H1 (cell line): ENCODE measurements around the gene ZNF516. TPM values are rescaled to one million over a fixed set of nuclear protein-coding genes. Genes with fewer than 3 reads are reported as not detected.

Experiments used
- CTCF ChIA-PET: fragments of 300-600 bp; sonication (Branson Sonifier 250); formaldehyde crosslinking; loops from one replicate; lab custom pipeline; 2021; ENCODE audit not compliant: partially characterized antibody; lab: Charles Lee
- POLR2A ChIA-PET: fragments of 300-600 bp; sonication (Branson Sonifier 250); formaldehyde crosslinking; loops from one replicate; lab custom pipeline; 2021; ENCODE audit warnings: inconsistent platforms; ENCODE audit not compliant: partially characterized antibody; lab: Charles Lee
- DNase-seq, 2 experiments: peaks; one replicate each; pipeline versions ENCODE4 v3.0.0 to v3.0.0-alpha.2; 2010 to 2022; ENCODE audit warnings: low spot score in 2 of 2, low read depth in 1 of 2, mixed read lengths in 1 of 2
- FAIRE-seq: peaks from 2 replicates; lab custom pipeline; 2011; peaks lifted over from hg19 to GRCh38; lab: Jason Lieb, UNC
- H2AFZ ChIP-seq: 2 replicates; pipeline ENCODE4 v1.8.1; 2012; ENCODE audit warnings: low read length, inconsistent platforms
- H2AK5ac ChIP-seq: 2 replicates; pipeline ENCODE4 v1.6.1; 2013; ENCODE audit warnings: low read depth, low read length
- H2BK120ac ChIP-seq: replicated peaks from 2 replicates; pipeline ENCODE3; 2013; ENCODE audit warnings: low read depth, low read length, inconsistent platforms
- H2BK12ac ChIP-seq: 2 replicates; pipeline ENCODE4 v1.6.1; 2013; ENCODE audit warnings: low read depth, low read length
- H2BK15ac ChIP-seq: 2 replicates; pipeline ENCODE4 v1.6.1; 2013; ENCODE audit warnings: low read length
- H2BK20ac ChIP-seq: 2 replicates; pipeline ENCODE4 v1.6.1; 2013; ENCODE audit warnings: low read length
- H2BK5ac ChIP-seq: 2 replicates; pipeline ENCODE4 v1.6.1; 2013; ENCODE audit warnings: low read depth, low read length
- H3K14ac ChIP-seq: 2 replicates; pipeline ENCODE4 v1.6.1; 2013; ENCODE audit warnings: inconsistent platforms; ENCODE audit not compliant: insufficient read length
- H3K18ac ChIP-seq: 2 replicates; pipeline ENCODE4 v1.6.1; 2013; ENCODE audit warnings: low read length; ENCODE audit errors: extremely low read depth
- H3K23ac ChIP-seq: 2 replicates; pipeline ENCODE4 v1.6.1; 2013; ENCODE audit warnings: inconsistent platforms; ENCODE audit not compliant: insufficient read length
- H3K23me2 ChIP-seq: 2 replicates; pipeline ENCODE4 v1.6.1; 2013; ENCODE audit warnings: low read depth, low read length
- H3K27ac ChIP-seq: 2 replicates; pipeline ENCODE4 v1.6.1; 2011; ENCODE audit warnings: low read depth, low read length, inconsistent platforms
- H3K27me3 ChIP-seq, 4 experiments: replicated peaks in 1 of 4; 1 replicate in 1 of 4; 2 replicates in 3 of 4; pipeline versions ENCODE4 v1.6.1 to v1.8.1; 2011 to 2013; ENCODE audit warnings: low read length in 3 of 4, mild to moderate bottlenecking in 3 of 4, inconsistent platforms in 2 of 4, mixed read lengths in 2 of 4, moderate library complexity in 1 of 4; ENCODE audit not compliant: control insufficient read depth in 3 of 4, insufficient read depth in 3 of 4; ENCODE audit errors: extremely low read depth in 1 of 4
- H3K36me3 ChIP-seq, 4 experiments: 2 replicates each; pipeline versions ENCODE4 v1.6.1 to v1.8.1; 2011 to 2013; ENCODE audit warnings: mild to moderate bottlenecking in 4 of 4, low read length in 3 of 4, moderate library complexity in 2 of 4, control low read depth in 1 of 4, inconsistent platforms in 1 of 4; ENCODE audit not compliant: insufficient read depth in 4 of 4, control insufficient read depth in 2 of 4
- H3K4ac ChIP-seq: replicated peaks from 2 replicates; pipeline ENCODE3; 2013; ENCODE audit warnings: low read length, low read depth, mixed read lengths, inconsistent platforms; ENCODE audit not compliant: insufficient read length
- H3K4me1 ChIP-seq, 4 experiments: replicated peaks in 1 of 4; 1 replicate in 1 of 4; 2 replicates in 3 of 4; pipeline versions ENCODE4 v1.6.1 to v1.8.1; 2011 to 2013; ENCODE audit warnings: low read length in 3 of 4, inconsistent platforms in 2 of 4, mixed read lengths in 1 of 4; ENCODE audit not compliant: insufficient read depth in 4 of 4, control insufficient read depth in 3 of 4
- H3K4me2 ChIP-seq, 2 experiments: 2 replicates each; pipeline versions ENCODE4 v1.6.1 to v1.8.1; 2011 to 2013; ENCODE audit warnings: low read depth in 2 of 2, low read length in 2 of 2, control low read depth in 1 of 2, inconsistent platforms in 1 of 2, mild to moderate bottlenecking in 1 of 2; ENCODE audit not compliant: insufficient read depth in 1 of 2
- H3K4me3 ChIP-seq, 4 experiments: fragments of 200-600, 300-600 bp in 1 of 4; sonication (generic), shearing (Covaris generic), sonication (Bioruptor Twin) in 1 of 4; 2 replicates each; pipeline versions ENCODE4 v1.5.1 to v1.8.1; 2011 to 2016; ENCODE audit warnings: low read length in 4 of 4, low read depth in 3 of 4, control low read depth in 2 of 4, inconsistent platforms in 2 of 4, mild to moderate bottlenecking in 2 of 4, mixed read lengths in 1 of 4, moderate library complexity in 1 of 4; ENCODE audit not compliant: insufficient read depth in 2 of 4; ENCODE audit errors: extremely low read depth in 1 of 4
- H3K56ac ChIP-seq: replicated peaks from 2 replicates; pipeline ENCODE3; 2013; ENCODE audit warnings: low read depth, mild to moderate bottlenecking, mixed read lengths, low read length, inconsistent platforms; ENCODE audit not compliant: insufficient read length
- H3K79me1 ChIP-seq: 2 replicates; pipeline ENCODE4 v1.6.1; 2013; ENCODE audit warnings: low read depth, low read length, control low read depth
- H3K79me2 ChIP-seq, 2 experiments: 2 replicates each; pipeline versions ENCODE4 v1.6.1 to v1.8.1; 2012 to 2013; ENCODE audit warnings: low read length in 2 of 2, mild to moderate bottlenecking in 2 of 2, inconsistent platforms in 1 of 2; ENCODE audit not compliant: insufficient read depth in 2 of 2, control insufficient read depth in 1 of 2
- H3K9ac ChIP-seq, 4 experiments: replicated peaks in 1 of 4; 1 replicate in 1 of 4; 2 replicates in 3 of 4; pipeline versions ENCODE4 v1.6.1 to v1.8.1; 2011 to 2013; ENCODE audit warnings: low read depth in 3 of 4, low read length in 3 of 4, control low read depth in 2 of 4, mild to moderate bottlenecking in 2 of 4, moderate library complexity in 2 of 4, inconsistent platforms in 1 of 4; ENCODE audit errors: extremely low read depth in 1 of 4
- H3K9me3 ChIP-seq, 2 experiments: 2 replicates each; pipeline versions ENCODE4 v1.6.1 to v1.8.1; 2012 to 2013; ENCODE audit warnings: mild to moderate bottlenecking in 2 of 2, moderate library complexity in 2 of 2, control low read depth in 1 of 2, inconsistent platforms in 1 of 2, low read depth in 1 of 2, low read length in 1 of 2, mixed read lengths in 1 of 2; ENCODE audit not compliant: insufficient read depth in 2 of 2
- H4K20me1 ChIP-seq, 2 experiments: replicated peaks in 1 of 2; 2 replicates each; pipeline versions ENCODE3 to v1.8.1; 2011 to 2013; ENCODE audit warnings: inconsistent platforms in 2 of 2, low read length in 2 of 2, mild to moderate bottlenecking in 1 of 2; ENCODE audit not compliant: insufficient read depth in 2 of 2, control insufficient read depth in 1 of 2
- H4K5ac ChIP-seq: 2 replicates; pipeline ENCODE4 v1.6.1; 2013; ENCODE audit warnings: low read length, low read depth, mixed read lengths, inconsistent platforms; ENCODE audit not compliant: insufficient read length
- H4K8ac ChIP-seq: 2 replicates; pipeline ENCODE4 v1.8.0; 2013; ENCODE audit warnings: mild to moderate bottlenecking, moderate library complexity, low read length, inconsistent platforms; ENCODE audit not compliant: insufficient read depth; ENCODE audit errors: extremely low read depth
- H4K91ac ChIP-seq: replicated peaks from 2 replicates; pipeline ENCODE3; 2013; ENCODE audit warnings: low read length, mixed read lengths, inconsistent platforms; ENCODE audit not compliant: insufficient read length
- CHD2 ChIP-seq: IDR thresholded peaks from 2 replicates; pipeline ENCODE4 v1.6.1; 2012; ENCODE audit warnings: low read length, improper control_type of control experiment
- CREB1 ChIP-seq: IDR thresholded peaks from 2 replicates; pipeline ENCODE4 v1.6.1; 2012; ENCODE audit warnings: inconsistent platforms
- EP300 ChIP-seq, 2 experiments: IDR thresholded peaks; 1 replicate in 1 of 2; 2 replicates in 1 of 2; pipeline ENCODE4 v1.6.1; 2011 to 2012; ENCODE audit warnings: low read depth in 2 of 2, low read length in 2 of 2, mild to moderate bottlenecking in 2 of 2, borderline replicate concordance in 1 of 2, inconsistent platforms in 1 of 2, moderate library complexity in 1 of 2
- GABPA ChIP-seq: IDR thresholded peaks from 2 replicates; pipeline ENCODE4 v1.6.1; 2011; ENCODE audit warnings: mild to moderate bottlenecking, low read length, moderate library complexity, borderline replicate concordance; ENCODE audit not compliant: insufficient read depth
- POLR2A ChIP-seq, 2 experiments: IDR thresholded peaks; 1 replicate in 1 of 2; 2 replicates in 1 of 2; pipeline ENCODE4 v1.6.1; 2011; ENCODE audit warnings: low read depth in 2 of 2, low read length in 2 of 2, mild to moderate bottlenecking in 2 of 2; ENCODE audit errors: control extremely low read depth in 1 of 2
- TAF7 ChIP-seq: optimal IDR thresholded peaks from 2 replicates; pipeline ENCODE3; 2011; ENCODE audit warnings: low read depth, mild to moderate bottlenecking, inconsistent platforms, low read length, moderate library complexity, borderline replicate concordance
- WGBS, 2 experiments: shearing (Covaris generic) in 1 of 2; methylation state at CpG; one replicate each; pipeline versions ENCODE4 v1.1.6 to v1.1.7; 2013 to 2015; ENCODE audit warnings: low lambda C conversion rate in 2 of 2, mixed read lengths in 2 of 2, inconsistent platforms in 1 of 2, low coverage in 1 of 2, missing lambda C conversion rate in 1 of 2; ENCODE audit not compliant: insufficient replicate concordance in 2 of 2, insufficient coverage in 1 of 2, insufficient read length in 1 of 2; ENCODE audit errors: extremely low coverage in 1 of 2, missing lambda C conversion rate in 1 of 2; 5-methylcytosine and 5-hydroxymethylcytosine counted together
- polyA plus RNA-seq, 7 experiments: library from polyadenylated mRNA; depleted of rRNA in 3 of 7; stranded (reverse) in 5 of 7; unstranded in 2 of 7; fragments of >200 nt in 5 of 7; fragments of 200-250 nt in 2 of 7; gene quantifications; 1 replicate in 5 of 7; 2 replicates in 1 of 7; 4 replicates in 1 of 7; pipeline versions ENCODE4 v1.2.1 to v1.2.3, GENCODE V29; 2011 to 2013; ENCODE audit warnings: missing spikeins in 2 of 7, mixed read lengths in 2 of 7
- total RNA-seq: library from RNA; stranded (reverse); fragmentation: NEBNext Ultra II Directional; extraction: Animal tissue kit (Norgen Biotek cat#: 25700); gene quantifications from 2 replicates; pipeline ENCODE4 v1.2.1, GENCODE V29; 2021

ZNF516 gene
- total and polyA plus RNA-seq, 2 of the 8 experiments (the other 6 are each of a cell fraction or from before 2014, with no cell fraction given): 7.3 to 17.0 TPM

DNA sequence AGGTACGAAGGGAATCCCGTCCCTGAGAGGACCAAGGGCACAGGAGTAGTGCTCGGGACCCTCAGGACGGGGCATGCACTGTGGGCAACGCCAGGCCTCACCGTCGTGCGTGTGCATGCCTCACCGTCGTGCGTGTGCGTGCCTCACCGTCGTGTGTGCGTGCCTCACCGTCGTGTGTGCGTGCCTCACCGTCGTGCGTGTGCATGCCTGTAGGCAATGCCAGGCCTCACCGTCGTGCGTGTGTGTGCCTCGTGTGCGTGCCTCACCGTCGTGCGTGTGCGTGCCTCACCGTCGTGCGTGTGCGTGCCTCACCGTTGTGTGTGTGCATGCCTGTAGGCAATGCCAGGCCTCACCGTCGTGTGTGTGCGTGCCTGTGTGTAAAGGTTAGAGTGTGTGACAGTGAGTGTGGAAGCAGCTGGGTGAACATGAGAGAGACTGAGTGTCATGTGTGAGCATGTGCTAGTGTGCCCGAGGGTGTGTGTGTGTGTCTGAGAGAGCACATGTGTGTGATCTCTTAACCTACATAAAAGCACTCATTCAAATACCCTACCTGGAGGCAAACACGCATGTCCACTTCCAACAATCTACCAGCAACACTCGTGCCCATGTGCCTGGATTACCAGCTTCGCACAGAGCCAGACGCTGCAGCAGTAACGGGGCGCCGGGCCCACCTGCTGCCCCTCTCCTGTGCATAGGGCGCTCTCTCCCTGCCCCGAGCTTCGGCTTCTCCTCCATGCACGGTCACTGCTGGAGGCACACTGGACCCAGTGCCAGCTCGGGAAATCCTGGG, 36.3 kb downstream of the ZNF516 start:
- no peak overlapping the region for H3K4me3 ChIP-seq
- 0 out of 2 replicates have a peak overlapping the region, but pooled peaks have one; percentile 77 for H2BK15ac ChIP-seq
- no peak overlapping the region for H2AFZ ChIP-seq
- no peak overlapping the region for H3K4ac ChIP-seq
- no peak overlapping the region for H3K18ac ChIP-seq
- H3K27me3 ChIP-seq: peaks cover 0 to 2% (median 0%) of the 10 kb centered on the region in 4 experiments; a peak in 2 of 7 replicates
- no peak overlapping the region for H3K14ac ChIP-seq
- no peaks in the 10 kb centered on the region for H3K23me2 ChIP-seq
- no peak for TF ChIP-seq TAF7
- TF ChIP-seq EP300 (IDR thresholded peaks at IDR 0.05; ENCODE audit: borderline replicate concordance in 1 of 2, low read depth in 2 of 2, low read length in 2 of 2): no peak
- no peak for TF ChIP-seq GABPA
- TF ChIP-seq CHD2: no peak
- TF ChIP-seq CREB1: no peak
- no peak for TF ChIP-seq POLR2A (IDR thresholded peaks at IDR 0.05; ENCODE audit: control extremely low read depth in 1 of 2, low read depth in 2 of 2, low read length in 2 of 2)
- no peak overlapping the region for H3K56ac ChIP-seq
- peaks cover 0 to 10% of the 10 kb centered on the region in 2 experiments; a peak in 1 of 4 replicates for H3K79me2 ChIP-seq
- peak overlapping the region; percentile 94 for H2AK5ac ChIP-seq
- H3K4me1 ChIP-seq: peaks cover 0 to 6% (median 5%) of the 10 kb centered on the region in 4 experiments; a peak in 3 of 7 replicates
- H4K5ac ChIP-seq: no peak overlapping the region
- WGBS, 2 experiments: 94% methylated on average over 51 of the region's 51 CpGs; no CpG with 5 or more reads in 1 of the 2 experiments
- FAIRE-seq: no peak
- H3K27ac ChIP-seq: no peak overlapping the region
- H4K8ac ChIP-seq: peak overlapping the region; percentile 19; the same call in 1 of the 2 replicates
- H3K9ac ChIP-seq: 0 out of 7 replicates have a peak overlapping the region, but pooled peaks of 1 of the 4 experiments have one; percentile 2
- H4K20me1 ChIP-seq: peaks cover 0 to 15% of the 10 kb centered on the region in 2 experiments
- POLR2A ChIA-PET: no interaction called here
- H3K9me3 ChIP-seq: no peaks in the 10 kb centered on the region
- H3K23ac ChIP-seq: no peak overlapping the region
- H2BK12ac ChIP-seq: peak overlapping the region; percentile 61; the same call in 1 of the 2 replicates
- no peak overlapping the region for H2BK120ac ChIP-seq
- CTCF ChIA-PET: interaction anchor here (0.6 to 1.9 kb wide), 6 partner anchors 14 to 251 kb away, joined by 3 to 5 read pairs (median 4); no protein-coding TSS in a partner anchor
- peaks cover 0 to 5% (median under 1%) of the 10 kb centered on the region in 4 experiments; a peak in 1 of 8 replicates for H3K36me3 ChIP-seq
- H2BK20ac ChIP-seq: no peak overlapping the region
- peak overlapping the region; percentile 91 for H2BK5ac ChIP-seq
- peak overlapping the region; percentile 45 for H4K91ac ChIP-seq
- H3K4me2 ChIP-seq: no peak overlapping the region
- H3K79me1 ChIP-seq: peaks cover 3% of the 10 kb centered on the region
- DNase-seq: peak in 1 of 2 experiments; percentile 27
